Activated CD8-positive, alpha-beta memory T cell treated with anti-CD3 and anti-CD28 coated beads, Interleukin-2, amount 50 U/mL, for 24 hours (primary cell): Measurements from ENCODE around the gene INHBC.

Experiments
- DNase-seq: peaks from one replicate; pipeline ENCODE4 v3.0.0-alpha.2; 2020; ENCODE audit errors: extremely low read depth

Gene INHBC

DNA sequence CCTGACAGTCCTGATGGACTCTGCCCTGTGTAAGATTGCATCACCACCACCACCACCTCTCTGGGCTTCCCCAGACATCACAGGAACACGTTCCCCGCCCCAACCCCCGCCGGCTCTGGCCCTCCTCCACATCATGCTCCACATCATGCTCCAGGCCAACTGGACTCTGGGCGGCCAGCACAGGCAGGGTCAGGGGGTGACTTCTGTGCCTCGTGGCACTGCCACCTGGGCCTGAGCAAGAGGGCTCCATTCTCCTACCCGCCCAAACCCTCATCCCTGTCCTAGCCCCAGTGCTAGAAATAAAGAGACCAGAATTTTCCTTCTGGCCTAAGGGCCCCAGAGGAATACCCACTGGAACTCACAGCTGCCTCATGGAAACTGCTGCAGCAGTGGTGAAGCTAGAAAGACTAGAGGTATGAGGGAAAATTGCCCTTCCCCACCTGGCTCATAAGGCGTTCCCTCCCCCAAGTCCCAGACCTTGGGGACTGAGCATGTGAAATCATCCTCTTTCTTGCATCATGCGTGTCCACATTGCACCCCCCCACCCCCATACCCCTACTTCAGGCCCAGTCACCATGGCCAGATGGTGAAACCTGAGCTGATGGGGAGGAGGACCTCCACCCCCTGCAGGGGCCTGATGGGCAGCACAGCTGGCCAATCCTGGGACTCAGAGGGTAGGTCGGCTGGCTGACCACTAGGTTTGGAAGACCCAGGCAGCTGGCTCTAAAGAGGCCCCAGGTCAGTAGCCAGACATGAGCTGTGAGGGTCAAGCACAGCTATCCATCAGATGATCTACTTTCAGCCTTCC is 20.2 kb downstream of the INHBC start, which contains the start of gene INHBE:
Gene INHBE (plus strand): TSS at position 742 of the 808 bp plus-strand sequence. CDS start 230 bp downstream, outside the sequence.
- no peak for DNase-seq

DNA sequence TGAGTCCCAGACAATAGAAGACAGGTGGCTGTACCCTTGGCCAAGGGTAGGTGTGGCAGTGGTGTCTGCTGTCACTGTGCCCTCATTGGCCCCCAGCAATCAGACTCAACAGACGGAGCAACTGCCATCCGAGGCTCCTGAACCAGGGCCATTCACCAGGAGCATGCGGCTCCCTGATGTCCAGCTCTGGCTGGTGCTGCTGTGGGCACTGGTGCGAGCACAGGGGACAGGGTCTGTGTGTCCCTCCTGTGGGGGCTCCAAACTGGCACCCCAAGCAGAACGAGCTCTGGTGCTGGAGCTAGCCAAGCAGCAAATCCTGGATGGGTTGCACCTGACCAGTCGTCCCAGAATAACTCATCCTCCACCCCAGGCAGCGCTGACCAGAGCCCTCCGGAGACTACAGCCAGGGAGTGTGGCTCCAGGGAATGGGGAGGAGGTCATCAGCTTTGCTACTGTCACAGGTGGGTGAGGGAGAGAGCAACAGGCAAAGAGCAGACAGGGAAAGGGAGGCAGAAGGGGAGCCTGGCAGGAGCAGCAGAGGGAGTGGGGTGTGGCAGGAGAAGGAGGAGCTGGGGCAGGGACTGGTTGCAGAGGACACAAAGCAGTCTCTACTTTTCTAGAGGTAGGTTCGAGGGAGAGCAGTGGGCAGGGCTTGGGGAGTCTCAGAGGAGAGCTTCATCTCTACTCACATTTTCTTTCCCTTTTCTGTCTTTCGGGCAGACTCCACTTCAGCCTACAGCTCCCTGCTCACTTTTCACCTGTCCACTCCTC is 21.0 kb downstream of the INHBC start:
- DNase-seq = no peak

GRCh38 chr12:57456145-57456700 is 21.6 kb downstream of the INHBC start:
- DNase-seq = no peak

GRCh38 chr12:57456737-57457490 is 22.3 kb downstream of the INHBC start:
- no peak for DNase-seq

DNA sequence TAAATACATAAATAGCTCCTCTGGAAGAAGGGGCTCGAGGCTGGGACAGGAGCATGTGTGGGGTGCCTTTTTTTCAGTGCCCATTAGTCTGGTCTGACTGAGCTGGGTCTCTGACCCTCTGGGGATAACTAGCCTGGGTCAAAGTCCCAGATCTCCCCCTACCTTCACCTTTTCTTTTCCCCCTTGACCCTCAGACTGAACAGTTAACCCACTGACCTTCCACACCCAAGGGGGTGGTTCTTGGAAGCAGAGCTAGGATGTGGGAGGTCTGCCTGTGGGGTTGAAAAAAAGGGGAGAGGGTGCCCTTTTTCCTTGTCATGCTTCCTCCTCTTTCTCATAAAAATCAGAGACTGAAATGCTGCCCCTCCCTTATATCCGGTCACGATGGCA is 24.1 kb downstream of the INHBC start:
- no peak for DNase-seq

DNA sequence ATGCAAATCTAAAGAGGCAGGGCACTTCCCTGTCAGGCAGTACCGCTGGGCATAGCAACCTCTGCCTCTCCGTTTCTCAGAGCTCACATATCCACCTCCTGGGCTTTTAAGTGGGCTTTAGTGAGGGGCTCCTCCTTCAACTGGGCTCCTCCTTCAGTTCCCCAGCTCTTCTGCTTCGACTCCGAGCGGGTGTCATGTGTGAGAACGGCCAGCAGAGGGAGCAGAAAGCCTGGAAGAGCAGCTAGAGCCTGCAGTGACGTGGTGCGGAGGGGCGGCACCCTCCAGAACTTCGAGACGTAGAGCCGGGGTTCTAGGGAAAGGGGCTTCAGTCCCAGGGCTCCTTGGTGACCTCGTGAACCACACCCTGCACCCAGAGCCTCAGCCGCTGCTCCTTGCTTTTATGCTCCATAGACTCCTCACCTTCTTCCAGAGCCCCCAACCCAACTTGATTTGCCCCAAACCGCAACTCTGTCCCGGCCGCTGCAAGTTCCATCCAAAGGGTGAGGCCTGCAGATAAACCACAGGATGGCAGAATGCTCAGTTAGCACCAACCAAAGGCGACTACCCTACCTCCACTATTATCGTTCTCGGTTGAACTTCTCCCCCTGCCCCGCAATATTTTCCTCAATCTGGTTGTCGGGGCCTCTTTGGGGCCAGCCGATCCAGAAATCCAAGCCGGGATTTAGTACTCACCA is 24.6 kb downstream of the INHBC start:
- peak; percentile 88 for DNase-seq

- DNase-seq = no peak
These were observed 25.3 kb downstream of the INHBC start, which contains the start of gene GLI1 for GRCh38 chr12:57459750-57460467. TSS of gene GLI1 (plus strand) at chr12:57459785. CDS start at chr12:57463692, 3,907 bp downstream.

DNA sequence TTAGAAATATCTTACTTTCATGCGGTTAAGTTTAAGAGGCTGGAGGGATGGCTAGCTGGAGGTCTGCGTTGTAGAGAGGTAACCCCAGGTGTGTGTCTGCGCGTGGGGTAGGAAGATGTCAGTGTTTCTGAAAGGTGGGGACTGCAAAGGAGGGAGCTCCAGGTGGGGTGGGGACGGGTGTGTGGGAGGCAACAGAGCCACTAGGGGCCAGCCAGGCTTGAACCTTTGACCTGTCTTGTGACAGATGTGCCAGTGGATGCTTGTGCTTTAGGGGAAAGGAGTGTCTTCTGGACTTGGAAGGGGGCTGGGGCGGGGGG is 25.8 kb downstream of the INHBC start:
- DNase-seq = no peak

DNA sequence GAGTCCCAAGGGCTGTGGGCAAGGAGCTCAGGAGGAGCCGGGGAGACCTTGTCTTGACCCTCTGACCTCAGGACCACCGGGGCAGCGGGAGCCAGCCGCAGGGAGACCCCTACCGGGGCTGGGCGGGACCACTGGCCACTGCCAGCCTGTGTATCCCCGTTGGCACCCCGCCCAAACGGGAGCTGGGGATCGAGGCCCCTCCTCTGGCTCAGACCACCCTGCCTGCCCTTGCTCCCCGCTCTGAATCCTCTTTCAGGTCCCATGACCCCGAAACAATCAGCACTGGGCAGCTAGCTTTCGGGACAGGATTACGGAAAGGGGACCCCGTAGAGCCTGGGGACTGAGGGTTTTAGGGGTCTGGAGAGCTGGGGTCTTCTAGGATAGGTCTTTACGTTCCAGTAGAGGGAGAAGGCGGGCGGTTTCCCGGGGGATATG is 26.3 kb downstream of the INHBC start:
- DNase-seq = no peak

- DNase-seq = no peak
These were observed 26.8 kb downstream of the INHBC start for GRCh38 chr12:57461276-57461916.

DNA sequence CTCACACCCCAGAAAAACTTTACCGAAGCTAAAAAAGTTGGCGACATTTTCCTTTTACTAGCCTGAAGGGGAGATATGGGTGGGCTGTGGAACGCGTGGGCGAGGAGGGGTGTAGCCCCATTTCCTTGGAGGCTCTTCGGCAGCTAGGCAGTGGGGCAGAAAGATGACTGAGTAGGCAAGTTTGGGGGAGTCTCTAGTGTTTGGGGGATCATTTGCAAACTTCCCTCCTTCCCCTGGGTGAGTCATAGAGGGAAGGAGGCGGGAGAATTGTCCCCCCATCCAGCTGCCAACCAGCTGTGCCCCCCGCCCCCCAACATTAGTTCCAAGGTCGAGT is 27.3 kb downstream of the INHBC start:
- DNase-seq = no peak

DNA sequence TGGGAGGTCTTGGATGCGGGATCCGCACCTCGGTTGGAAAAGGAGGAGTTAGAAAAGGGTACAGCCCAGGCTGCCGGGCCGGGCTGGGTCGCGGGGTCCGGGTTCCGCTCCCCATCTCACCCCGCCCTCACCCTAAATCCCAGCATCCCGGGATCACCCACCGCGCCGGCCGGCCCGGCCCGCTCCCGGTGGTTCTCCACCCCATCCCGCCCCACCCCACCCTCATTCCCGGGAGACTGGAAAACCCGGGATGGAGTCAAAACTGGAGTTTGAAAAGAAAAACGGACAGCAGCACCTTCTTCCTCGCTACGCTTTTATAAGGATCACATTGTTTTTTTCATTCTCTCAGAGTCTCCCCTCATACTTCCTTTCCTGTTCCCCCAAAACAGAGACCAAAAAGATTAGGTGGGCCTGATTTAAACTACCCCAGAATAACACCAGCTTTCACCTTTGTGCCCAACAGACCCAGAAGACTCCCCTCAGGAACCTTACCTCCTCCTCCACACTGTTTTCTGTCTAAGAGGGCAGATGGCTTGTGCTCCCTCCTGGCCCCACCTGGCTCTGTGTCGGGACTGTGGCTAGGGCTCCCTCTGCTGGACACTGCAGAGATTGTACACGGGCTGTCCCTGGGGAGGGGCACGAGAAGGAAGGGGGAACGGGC is 27.8 kb downstream of the INHBC start:
- DNase-seq = peak; percentile 75

DNA sequence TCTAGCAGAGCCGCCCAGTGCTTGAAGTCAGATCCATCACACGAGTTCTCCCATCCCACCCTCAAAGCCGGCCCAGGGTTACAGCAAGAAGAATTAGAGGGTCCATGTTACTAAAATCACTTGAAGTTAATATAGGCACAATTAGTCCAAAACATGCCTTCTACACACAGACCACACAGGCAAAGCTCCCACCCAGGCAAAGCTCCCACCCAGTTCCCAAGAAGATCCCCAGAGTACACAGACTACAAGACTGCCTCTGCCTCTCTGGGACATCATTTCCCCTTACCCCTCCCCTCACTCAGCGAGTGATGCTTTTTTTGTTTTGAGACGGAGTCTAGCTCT is 28.3 kb downstream of the INHBC start:
- DNase-seq = no peak

DNA sequence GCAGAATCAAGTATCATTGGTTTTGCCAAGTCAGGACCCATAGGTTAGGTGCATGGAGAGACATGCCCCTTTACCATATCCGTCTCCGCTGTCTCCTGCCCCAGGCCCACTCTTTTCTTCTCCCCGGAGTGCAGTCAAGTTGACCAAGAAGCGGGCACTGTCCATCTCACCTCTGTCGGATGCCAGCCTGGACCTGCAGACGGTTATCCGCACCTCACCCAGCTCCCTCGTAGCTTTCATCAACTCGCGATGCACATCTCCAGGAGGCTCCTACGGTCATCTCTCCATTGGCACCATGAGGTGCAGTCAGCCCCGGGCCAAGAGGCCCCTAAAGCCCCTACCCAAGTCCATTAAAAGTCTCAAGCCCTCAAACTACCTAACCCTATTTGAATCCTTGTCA is 30.0 kb downstream of the INHBC start:
- no peak for DNase-seq

- no peak for DNase-seq
These were observed 30.6 kb downstream of the INHBC start for GRCh38 chr12:57465030-57465746.

DNA sequence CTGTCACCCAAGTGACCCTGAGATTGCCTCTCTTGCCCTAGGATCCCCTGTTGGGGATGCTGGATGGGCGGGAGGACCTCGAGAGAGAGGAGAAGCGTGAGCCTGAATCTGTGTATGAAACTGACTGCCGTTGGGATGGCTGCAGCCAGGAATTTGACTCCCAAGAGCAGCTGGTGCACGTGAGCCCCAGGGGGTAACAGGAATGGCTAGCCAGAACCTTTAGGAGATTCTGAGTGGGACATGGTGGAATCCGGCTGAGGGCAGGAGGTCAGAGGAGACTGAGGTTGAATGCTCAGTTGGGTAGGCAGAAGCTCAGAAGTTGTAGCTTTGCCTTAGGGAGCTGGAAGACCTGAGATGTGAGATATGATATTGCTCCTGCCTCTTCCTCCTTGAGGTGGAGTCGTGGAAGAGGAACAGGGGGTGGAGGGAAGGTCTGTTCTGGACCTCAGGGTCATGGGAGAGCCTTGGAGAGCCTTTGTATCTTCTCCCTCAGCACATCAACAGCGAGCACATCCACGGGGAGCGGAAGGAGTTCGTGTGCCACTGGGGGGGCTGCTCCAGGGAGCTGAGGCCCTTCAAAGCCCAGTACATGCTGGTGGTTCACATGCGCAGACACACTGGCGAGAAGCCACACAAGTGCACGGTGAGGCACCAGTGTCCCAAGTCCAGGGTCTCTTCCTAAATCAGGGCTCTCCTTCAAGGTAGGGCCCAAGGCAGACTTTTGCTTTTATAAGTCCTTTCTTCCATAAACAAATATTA is 31.3 kb downstream of the INHBC start:
- DNase-seq = no peak

GRCh38 chr12:57467212-57467874 is 32.8 kb downstream of the INHBC start:
- no peak for DNase-seq

- no peak for DNase-seq
These were observed 33.3 kb downstream of the INHBC start for GRCh38 chr12:57467915-57468314.
